GM03348 (cell line): ENCODE measurements around the gene CFAP210.
"Not testable (repeated sequence)": the region's sequence is repeated elsewhere in the genome, so short reads cannot be mapped to it uniquely, and the experiment has no call there.

Experiments used
- DNase-seq: peaks from one replicate; pipeline ENCODE4 v3.0.0; 2012; ENCODE audit warnings: low spot score

Gene CFAP210

GRCh38 chr2:169712791-169713227 lies 18.6 kb upstream of the CFAP210 start:
- DNase-seq = no peak

DNA sequence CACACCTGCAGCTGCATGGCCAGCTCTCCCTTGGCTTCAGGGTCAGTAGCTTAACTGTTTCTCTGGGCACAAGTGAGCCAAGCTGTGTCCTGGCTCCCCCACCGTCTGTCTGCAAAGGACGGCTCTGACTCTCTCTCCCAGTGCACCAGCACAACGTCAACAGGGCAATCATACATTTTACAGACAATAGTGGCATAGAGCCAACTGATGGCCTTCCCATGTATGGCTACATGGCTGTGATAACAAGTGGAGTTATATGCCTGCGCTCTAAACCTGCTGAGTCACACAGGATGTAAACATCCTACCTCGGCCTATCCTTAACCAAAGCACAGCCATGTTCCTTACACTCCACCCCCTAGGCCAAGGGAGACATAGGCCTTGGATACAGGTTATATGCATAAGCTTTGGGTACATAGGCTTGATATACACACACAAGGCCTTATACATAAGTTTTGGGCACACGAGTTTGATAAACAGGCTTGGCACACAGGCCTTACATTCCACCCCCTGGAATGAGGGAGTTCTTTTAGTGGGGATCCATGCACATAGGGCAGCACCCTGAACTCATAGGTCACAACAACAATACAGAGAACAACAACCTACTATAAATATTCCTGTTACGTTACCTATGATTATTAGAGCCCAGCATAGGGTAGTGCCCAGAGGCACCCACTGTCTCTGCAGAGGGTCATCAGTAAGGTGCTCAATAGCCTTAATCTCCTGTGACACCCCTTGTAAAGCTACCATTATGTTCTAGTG lies 17.7 kb upstream of the CFAP210 start:
- DNase-seq = no peak

DNA sequence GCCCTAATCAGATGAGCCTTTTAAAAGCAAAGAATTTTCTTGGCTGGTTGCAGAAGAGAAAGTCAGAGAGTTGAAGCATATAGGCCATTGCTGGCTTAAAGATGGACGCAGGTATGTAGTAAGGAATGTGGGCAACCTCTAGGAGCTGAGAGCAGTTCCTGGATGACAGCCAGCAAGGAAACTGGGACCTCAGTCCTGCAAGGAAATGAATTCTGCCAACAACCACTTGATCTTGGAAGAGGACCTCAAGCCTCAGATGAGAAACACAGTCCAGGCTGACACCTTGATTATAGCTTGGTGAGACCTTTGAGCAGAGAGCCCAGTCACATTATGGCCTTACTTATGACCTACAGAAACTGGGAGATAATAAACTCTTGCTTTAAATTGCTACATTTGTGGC lies 15.8 kb upstream of the CFAP210 start:
- no peak for DNase-seq

- DNase-seq = no peak
These were observed 15.1 kb upstream of the CFAP210 start for GRCh38 chr2:169709331-169709730.

DNA sequence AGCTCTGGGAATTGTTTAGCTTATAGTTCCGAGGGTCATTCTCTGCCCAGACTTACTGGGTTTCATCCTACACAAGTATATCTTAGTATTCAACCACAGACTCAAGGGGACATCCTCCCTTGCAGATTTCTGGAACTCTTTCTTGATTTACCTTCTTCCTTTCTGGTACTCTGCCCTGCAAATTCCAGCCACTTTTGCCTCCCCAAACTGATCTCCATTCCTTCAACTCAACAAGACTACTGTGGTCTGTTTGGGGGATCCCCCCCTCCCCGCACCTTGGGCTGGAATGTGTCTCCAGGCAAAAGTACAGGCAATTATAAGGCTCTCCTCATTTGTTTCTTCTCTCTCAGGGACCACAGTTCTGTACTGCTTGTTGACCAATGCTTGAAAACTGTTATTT lies 13.4 kb upstream of the CFAP210 start:
- no peak for DNase-seq

DNA sequence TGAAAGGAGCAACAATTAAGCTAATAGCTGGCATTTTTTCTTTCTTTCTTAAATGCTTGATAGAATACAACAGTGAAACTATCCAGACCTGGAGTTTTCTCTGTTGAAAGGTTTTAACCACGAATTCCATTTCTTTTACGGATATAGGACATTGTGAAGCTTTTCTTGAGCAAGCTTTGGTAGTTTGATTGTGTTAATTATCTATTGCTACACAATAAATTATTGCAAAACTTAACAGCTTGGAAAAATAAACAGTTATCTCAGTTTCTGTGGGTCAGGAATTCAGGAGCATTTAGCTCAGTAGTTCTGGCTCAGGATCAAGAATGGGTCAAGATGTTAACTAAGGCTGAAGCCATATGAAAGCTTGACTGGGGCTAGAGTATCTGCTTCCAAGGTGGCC lies 11.7 kb upstream of the CFAP210 start:
- no peak for DNase-seq

DNA sequence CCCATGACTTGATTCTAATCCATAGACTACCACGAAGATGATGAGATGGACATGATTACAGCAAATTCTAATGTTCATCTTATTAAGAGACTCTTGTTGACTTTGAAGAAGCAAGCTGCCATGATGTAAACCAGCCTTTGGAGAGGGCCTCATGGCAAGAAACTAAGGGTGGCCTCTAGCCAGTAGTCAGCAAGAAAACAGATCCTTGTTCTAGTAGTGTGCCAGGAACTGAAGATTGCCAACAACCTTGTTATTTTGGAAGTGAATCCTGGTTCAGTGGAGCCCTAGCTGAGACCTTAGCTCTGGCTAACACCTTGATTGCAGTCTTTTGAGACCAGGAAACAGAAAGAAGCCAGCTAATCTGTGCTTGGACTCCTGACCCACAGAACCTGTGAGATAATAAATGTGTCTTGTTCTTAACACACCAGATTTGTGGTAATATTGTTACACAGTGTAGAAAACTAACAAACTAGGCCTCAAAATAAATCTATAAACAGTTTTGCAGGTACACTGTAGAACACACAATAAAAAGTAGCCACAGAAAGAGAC lies 10.0 kb upstream of the CFAP210 start:
- no peak for DNase-seq

DNA sequence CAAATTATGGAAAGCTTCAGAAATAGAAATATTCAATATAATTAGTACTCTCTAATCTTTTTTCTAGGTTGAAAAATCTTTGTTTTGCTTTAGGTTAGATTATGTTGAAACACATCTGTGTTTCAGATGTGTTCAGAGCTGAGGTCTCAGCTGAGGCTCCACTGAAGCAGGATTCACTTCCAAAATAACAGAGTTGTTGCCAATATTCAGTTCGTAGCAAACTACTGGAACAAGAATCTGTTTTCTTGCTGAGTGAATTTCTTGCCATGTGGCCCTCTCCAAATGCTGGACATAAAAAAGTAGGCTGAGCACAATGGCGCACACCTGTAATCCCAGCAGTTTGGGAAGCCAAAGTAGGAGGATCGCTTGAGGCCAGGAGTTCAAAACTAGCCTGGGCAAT lies 8.8 kb upstream of the CFAP210 start:
- DNase-seq = no peak

DNA sequence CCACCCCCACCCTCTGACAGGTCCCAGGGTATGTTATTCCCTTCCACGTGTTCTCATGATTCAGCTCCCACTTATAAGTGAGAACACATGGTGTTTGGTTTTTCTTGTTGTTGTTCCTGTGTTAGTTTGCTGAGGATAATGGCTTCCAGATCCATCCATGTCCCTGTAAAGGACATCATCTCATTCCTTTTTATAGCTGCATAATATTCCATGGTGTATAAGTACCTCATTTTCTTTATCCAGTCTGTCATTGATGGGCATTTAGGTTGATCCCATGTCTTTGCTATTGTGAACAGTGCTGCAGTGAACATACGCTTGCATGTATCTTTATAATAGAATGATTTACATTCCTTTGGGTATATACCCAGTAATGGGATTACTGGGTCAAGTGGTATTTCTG lies 5.0 kb upstream of the CFAP210 start:
- not testable (repeated sequence) for DNase-seq

DNA sequence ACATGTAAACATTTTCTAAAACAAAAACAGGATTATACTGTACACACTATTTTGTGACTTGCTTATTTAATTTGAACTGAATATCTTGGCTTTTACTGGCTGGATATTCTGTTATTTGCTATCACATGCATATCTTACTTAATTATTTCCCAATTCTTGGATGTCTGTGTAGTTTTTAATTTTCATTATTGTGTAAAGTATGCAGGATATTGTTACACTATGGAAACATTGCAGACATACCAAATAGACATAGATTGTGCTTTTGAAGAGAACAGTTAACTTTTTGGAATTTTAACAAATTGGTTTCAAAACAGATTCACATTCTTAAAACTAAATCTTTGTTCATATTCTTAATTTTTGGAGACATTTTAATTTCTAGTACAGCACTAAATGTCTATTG lies 2.2 kb upstream of the CFAP210 start:
- no peak for DNase-seq

GRCh38 chr2:169694894-169695260 lies 672 bp upstream of the CFAP210 start:
- DNase-seq = no peak

GRCh38 chr2:169693360-169693759 lies 845 bp downstream of the CFAP210 start:
- no peak for DNase-seq

DNA sequence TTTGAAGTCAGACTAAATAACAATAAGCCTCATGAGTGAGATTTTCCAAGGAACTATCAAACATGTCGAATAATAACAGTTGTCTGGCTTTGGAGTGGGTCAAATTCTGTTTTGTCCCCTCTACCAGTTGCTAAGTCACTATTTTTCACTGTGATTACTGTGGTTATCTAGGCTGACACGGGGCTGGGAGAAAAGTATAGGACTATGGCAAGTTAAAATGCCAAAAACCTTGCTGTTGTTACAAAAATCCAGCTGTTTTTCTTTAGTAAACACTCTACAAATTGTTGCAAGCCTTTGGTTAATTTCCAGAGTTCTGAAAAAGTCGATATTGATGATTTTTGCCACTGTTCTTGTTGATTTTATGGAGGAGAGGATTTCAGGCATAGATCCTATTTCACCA lies 1.5 kb downstream of the CFAP210 start:
- no peak for DNase-seq

DNA sequence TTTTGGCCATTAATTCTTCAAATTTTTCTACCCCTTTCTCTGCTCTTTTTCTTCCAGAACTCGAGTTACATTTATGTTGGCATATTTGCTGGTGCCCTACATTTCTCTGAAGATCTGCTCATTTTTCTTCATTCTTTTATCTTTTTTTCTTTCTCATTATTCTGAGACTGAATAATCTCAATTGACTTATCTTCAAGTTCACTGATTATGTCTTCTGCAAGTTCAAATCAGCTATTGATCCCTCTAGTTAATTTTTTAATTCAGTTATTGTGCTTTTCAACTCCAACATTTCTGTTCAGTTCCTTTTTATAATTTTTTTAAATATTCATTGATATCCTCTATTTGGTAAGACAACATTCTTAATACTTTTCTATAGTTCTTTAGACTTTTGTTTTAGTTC lies 3.2 kb downstream of the CFAP210 start:
- no peak for DNase-seq

- not testable (repeated sequence) for DNase-seq
These were observed 6.3 kb downstream of the CFAP210 start for GRCh38 chr2:169687943-169688342.

GRCh38 chr2:169686825-169687224 lies 7.4 kb downstream of the CFAP210 start:
- not testable (repeated sequence) for DNase-seq

- not testable (repeated sequence) for DNase-seq
These were observed 9.5 kb downstream of the CFAP210 start for GRCh38 chr2:169684712-169685111.

GRCh38 chr2:169684135-169684565 lies 10.1 kb downstream of the CFAP210 start:
- DNase-seq = no peak

DNA sequence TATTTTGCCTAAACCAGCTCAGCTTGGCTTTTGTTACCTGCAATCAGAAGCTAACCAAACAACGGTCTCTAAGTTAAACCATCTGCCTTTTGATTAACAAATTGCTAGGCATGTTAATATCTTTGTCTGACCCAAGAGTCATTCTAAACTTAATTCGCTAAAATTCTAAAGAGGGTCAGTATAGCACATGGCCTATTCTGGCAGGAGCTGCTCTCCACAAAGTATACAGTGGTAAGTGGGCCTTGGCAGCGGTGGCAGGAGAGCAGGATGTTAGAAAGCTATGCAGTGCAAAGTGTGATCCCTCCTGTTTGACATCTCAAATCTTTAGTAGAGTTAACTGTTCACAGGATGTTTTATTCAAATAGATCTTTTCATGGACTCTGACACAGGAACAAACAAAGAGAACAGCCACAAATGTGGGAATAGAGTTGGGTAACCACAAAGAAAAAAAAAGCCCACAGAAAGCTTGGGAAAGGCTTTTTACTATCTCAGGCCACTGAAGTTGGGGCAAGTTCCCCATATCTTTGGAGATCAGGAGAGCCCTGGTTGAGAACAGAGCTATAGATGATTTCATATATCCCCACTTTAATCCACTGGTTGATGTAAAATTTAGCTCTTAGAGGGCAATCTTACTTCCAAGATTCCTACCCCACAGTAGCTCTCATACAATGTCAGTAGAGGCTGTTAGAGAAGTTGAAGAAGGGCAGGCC lies 10.6 kb downstream of the CFAP210 start:
- no peak for DNase-seq

DNA sequence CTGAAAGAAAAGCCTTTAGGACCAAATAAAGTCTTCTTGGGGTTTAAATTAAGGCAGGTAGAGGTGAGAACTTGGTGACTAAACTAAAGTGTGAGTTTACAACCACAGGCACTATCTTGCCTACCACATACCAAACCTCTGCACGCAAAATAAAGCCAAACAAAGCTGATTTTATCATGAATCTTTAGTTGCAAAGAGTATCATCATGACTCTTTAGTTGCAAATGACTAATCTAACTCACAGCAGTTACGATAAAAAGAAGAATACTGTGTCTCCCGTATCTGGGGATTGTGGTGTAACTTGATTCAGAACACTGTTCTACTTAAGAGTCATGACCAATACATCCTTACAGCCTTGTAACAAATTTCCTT lies 11.2 kb downstream of the CFAP210 start:
- no peak for DNase-seq

DNA sequence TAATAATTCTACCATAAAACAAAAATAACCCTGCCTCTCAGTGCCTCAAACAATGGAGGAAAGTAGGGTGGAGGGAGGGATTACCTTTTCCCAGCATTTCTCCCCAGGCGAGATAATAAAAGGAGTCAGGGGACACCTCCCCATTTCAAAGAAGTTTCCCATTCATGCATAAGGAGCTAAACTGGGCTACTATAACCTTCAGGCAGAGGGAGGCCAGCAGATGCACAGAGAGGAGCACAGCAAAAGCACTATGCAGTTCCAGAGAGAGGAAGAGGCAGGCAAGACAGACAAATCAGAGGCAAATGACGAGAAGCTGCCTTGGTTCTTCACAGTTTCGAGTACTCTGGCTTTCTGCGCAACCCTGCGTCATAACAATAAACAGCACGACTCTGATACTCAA lies 17.4 kb downstream of the CFAP210 start:
- no peak for DNase-seq

GRCh38 chr2:169676357-169676756 lies 17.8 kb downstream of the CFAP210 start:
- DNase-seq = no peak

GRCh38 chr2:169673921-169674320 lies 20.3 kb downstream of the CFAP210 start:
- no peak for DNase-seq
